ENCODE data around the gene C11orf52. TPM values are rescaled to one million over a fixed set of nuclear protein-coding genes. Genes with fewer than 3 reads are reported as not detected.

C11orf52 gene
- total RNA-seq, 1 experiment from 2014 or later: not detected

- DNase-seq (ENCODE audit: low spot score): no peak
These were observed 56.5 kb downstream of the C11orf52 start for GRCh38 chr11:111975076-111975806.

DNA sequence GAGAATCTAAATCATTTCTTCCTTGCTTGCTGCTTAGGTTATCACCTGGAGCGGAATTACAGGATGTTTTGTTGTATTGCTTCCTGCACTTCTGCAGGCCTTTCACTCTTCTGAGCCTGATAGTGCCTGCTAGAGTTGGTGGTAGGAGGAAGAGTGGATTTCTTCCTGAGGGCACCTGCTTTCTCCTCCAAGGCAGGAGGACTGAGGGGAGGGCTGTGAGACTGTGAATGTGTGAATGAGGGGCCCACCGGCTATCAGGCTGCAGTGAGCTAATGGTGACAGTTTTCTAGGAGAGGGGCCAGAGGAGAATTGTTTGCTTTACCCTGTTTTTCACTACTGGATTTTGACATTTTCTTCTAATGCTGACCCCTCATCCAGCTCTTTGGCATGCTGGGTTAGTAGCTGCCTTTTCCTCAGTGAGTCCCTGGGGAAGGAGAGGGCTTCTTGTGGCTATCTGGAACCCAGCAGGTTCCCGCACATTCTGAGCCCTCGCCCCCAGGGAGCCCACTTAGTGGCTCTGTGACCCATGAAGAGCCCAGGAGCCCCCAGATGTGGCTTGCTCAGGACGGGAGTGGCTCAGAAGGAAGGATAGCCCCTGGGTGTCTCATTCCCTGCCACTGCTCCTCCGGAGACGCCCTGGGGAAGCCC is 57.5 kb downstream of the C11orf52 start:
- DNase-seq (ENCODE audit: low spot score): no peak

Other genes starting within 250 kb of the C11orf52 start
- 32.1 and 34.4 TPM in 2 replicates for gene PPP2R1B, start 152.5 kb upstream of the C11orf52 start, total RNA-seq (2014; rRNA removed; shearing (Covaris generic))
- gene ALG9, start 47.3 kb upstream of the C11orf52 start, total RNA-seq (2014; rRNA removed; shearing (Covaris generic)): 20.2 and 24.7 TPM in 2 replicates
- gene FDXACB1, start 39.7 kb upstream of the C11orf52 start, total RNA-seq (2014; rRNA removed; shearing (Covaris generic)): 1.5 and 3.4 TPM in 2 replicates
- 15.0 and 16.6 TPM in 2 replicates for gene CFAP68, start 39.4 kb upstream of the C11orf52 start, total RNA-seq (2014; rRNA removed; shearing (Covaris generic))
- gene CRYAB, start 7.1 kb upstream of the C11orf52 start, total RNA-seq (2014; rRNA removed; shearing (Covaris generic)): 0.34 TPM in 1 of 2 replicates, not detected in the other
- gene HSPB2, start 6.2 kb upstream of the C11orf52 start, total RNA-seq (2014; rRNA removed; shearing (Covaris generic)): not detected in 2 replicates
- 6.2 and 6.9 TPM in 2 replicates for gene DIXDC1, start 18.4 kb downstream of the C11orf52 start, total RNA-seq (2014; rRNA removed; shearing (Covaris generic))
- gene DLAT, start 106.5 kb downstream of the C11orf52 start, total RNA-seq (2014; rRNA removed; shearing (Covaris generic)): 35.1 and 40.6 TPM in 2 replicates
- gene PIH1D2, start 155.1 kb downstream of the C11orf52 start, total RNA-seq (2014; rRNA removed; shearing (Covaris generic)): 3.3 and 3.4 TPM in 2 replicates
- 18.3 and 19.0 TPM in 2 replicates for gene NKAPD1, start 155.4 kb downstream of the C11orf52 start, total RNA-seq (2014; rRNA removed; shearing (Covaris generic))
- gene TIMM8B, start 167.8 kb downstream of the C11orf52 start, total RNA-seq (2014; rRNA removed; shearing (Covaris generic)): 56.7 and 61.3 TPM in 2 replicates
- gene SDHD, start 168.0 kb downstream of the C11orf52 start, total RNA-seq (2014; rRNA removed; shearing (Covaris generic)): 109 and 124 TPM in 2 replicates
- 32.4 and 68.3 TPM in 2 replicates for gene IL18, start 245.2 kb downstream of the C11orf52 start, total RNA-seq (2014; rRNA removed; shearing (Covaris generic))
- gene TEX12, start 248.5 kb downstream of the C11orf52 start, total RNA-seq (2014; rRNA removed; shearing (Covaris generic)): not detected in 2 replicates

All from A172 (cell line).